CD4-positive, alpha-beta T cell treated with Interleukin-6 for 4 hours (primary cell): Measurements from ENCODE around the gene ATP11C.
"Not testable (repeated sequence)": the region's sequence is repeated elsewhere in the genome, so short reads cannot be mapped to it uniquely, and the experiment has no call there.

Source experiments
- DNase-seq: peaks from one replicate; pipeline ENCODE4 v3.0.0-alpha.2; 2020; ENCODE audit warnings: mixed read lengths

ATP11C gene

GRCh38 chrX:139702658-139703057 is 230.2 kb downstream of the ATP11C start:
- DNase-seq: no peak

DNA sequence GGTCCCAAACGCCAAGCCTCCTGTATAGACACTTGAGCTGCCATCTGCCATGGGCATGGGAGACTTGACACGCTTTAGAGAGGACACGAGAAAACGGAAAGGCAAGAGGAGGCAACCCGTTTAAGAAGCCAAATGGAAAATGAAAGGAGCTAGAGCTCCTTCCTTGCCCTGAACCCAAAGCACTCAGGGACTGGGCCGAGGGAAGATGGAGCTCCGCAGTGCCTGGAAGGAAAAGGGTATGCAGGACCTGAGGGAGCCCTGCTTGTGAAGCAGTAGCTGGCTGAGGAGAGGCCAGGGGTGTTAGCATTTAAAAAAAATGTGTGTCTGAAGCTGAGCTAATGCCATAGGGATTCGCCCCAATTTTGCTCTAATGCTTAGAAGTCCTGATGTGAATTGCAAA is 239.9 kb downstream of the ATP11C start:
- no peak for DNase-seq

DNA sequence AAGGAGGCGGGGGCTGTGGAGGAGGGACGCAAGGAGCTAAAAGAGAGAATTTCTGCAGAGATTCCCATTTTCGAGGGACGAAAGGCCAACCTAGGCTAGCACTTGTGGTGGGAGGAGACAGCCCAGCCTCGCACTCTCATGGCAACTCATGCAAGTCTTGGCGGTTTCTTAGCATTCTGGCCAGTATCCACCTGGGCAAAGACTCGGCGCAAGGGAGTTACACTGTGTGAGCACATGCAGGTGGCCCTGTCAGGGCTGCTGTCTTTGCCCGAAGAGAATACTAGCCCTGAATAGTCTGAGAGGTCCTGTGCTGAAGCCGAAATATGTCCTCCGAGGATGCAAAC is 240.4 kb downstream of the ATP11C start:
- no peak for DNase-seq

DNA sequence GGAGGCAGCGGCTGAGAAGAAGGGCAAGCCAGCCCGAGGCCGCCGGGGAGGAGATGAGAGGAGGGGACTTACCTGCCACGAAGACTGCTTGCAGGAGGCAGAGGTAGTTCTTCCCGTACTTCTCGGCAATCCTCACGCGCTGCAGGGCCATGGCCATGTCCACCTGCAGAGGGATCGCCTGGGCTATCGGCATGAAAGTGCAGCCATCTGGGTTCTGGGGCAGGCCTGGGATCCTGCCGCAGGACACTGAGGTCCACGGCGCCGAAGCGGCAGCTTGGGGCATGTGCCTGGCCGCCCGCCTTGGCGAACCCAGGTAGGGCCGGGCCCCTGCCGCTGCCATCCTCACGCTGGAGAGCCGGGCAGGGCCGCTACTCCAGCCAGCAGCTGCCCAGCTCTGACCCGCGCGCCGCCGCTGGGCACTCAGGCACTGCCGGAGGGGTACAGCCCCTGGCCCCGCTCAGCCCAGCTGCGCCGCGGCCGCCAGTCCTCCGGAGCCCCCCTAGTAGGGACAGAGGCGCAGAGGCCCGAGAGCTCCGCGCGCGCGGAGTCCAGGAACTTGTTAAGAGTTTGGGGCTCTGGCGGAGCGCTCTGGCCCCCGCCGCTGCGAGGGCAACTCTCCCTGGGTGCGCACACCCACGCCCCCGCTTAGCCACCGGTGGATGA is 240.9 kb downstream of the ATP11C start:
- no peak for DNase-seq

DNA sequence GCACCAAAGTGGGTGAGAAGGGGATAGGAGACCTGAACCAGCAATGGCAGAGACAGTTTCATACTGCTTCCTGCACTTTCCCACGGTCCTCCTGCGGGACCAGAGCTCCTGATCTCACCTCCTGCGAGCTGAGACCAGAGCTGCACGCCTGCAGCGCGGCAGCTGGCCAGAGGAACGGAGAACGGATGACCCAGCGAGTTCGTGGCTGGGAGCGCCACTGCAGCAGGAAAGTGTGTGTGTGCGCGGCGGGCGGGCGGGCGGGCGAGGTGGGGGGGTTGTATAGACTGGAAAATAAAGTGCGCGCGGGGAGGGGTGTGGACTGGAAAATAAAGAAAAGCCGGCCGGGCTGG is 241.4 kb downstream of the ATP11C start:
- DNase-seq: no peak

DNA sequence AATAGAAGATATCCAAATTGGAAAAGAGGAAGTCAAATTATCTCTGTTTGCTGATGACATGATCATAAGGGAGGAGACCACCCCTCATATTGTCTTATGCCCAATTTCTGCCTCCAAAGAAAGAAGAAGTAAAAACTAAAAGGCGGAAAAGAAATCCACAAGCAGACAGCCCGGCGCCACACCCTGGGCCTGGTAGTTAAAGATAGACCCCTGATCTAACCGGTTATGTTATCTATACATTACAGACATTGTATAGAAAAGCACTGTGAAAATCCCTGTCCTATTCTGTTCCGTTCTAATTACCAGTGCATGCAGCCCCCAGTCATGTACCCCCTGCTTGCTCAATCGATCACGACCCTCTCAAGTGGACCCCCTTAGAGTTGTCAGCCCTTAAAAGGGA is 247.7 kb downstream of the ATP11C start:
- not testable (repeated sequence) for DNase-seq

- no peak for DNase-seq
Observed at GRCh38 chrX:139680356-139680755, 252.5 kb downstream of the ATP11C start.
